Measurements from ENCODE around the gene SATB2.

- TF ChIP-seq ZMAT4 (CRISPR knock-in tag; IDR thresholded peaks at IDR 0.05) = no peak
- TF ChIP-seq RORB (CRISPR knock-in tag; IDR thresholded peaks at IDR 0.05) = no peak
- no peak for TF ChIP-seq SMAD4 (CRISPR knock-in tag; IDR thresholded peaks at IDR 0.05)
- TF ChIP-seq CTCF (IDR thresholded peaks at IDR 0.05) = no peak
- no peak for TF ChIP-seq TCF7 (CRISPR knock-in tag; IDR thresholded peaks at IDR 0.05; ENCODE audit: low read depth)
- no peak for TF ChIP-seq ZNF263 (CRISPR knock-in tag; IDR thresholded peaks at IDR 0.05; ENCODE audit: low read depth)
- no peak for TF ChIP-seq ZNF425 (CRISPR knock-in tag; conservative IDR thresholded peaks at IDR 0.05)
- no peak for TF ChIP-seq ATF6 (CRISPR knock-in tag; IDR thresholded peaks at IDR 0.05)
- TF ChIP-seq STAT6 (CRISPR knock-in tag; conservative IDR thresholded peaks at IDR 0.05; ENCODE audit: low read depth) = no peak
- TF ChIP-seq NR2C2 (CRISPR knock-in tag; IDR thresholded peaks at IDR 0.05) = no peak
- TF ChIP-seq PRRX2 (CRISPR knock-in tag; IDR thresholded peaks at IDR 0.05) = no peak
- no peak for TF ChIP-seq SP1 (CRISPR knock-in tag; conservative IDR thresholded peaks at IDR 0.05)
- TF ChIP-seq USF1 (CRISPR knock-in tag; IDR thresholded peaks at IDR 0.05) = no peak
Observed at GRCh38 chr2:199261239-199261638, 196.5 kb downstream of the SATB2 start.

Data from WTC11 (cell line).